HEK293 (cell line): Measurements from ENCODE around the gene ACVRL1.

ENCODE experiments used
- CTCF ChIA-PET: fragments of 350-600 bp; formaldehyde crosslinking; extraction: SDS; loops from one replicate; lab custom pipeline; 2021; ENCODE audit warnings: antibody characterized with exemption; lab: Yijun Ruan, JAX
- POLR2A ChIA-PET: fragments of 300-600 bp; formaldehyde crosslinking; extraction: SDS; loops from one replicate; lab custom pipeline; 2020; ENCODE audit warnings: antibody characterized with exemption, inconsistent platforms; lab: Yijun Ruan, JAX
- H3K27ac ChIP-seq: fragments of 200-500 bp; sonication (Bioruptor generic); 2 replicates; pipeline ENCODE4 v1.5.1; 2014; ENCODE audit warnings: low read depth, low read length, control low read depth, inconsistent platforms; ENCODE audit errors: extremely low read depth
- H3K36me3 ChIP-seq, 2 experiments: fragments of 200-500 bp in 1 of 2; sonication (Bioruptor generic) in 1 of 2; 1 replicate in 1 of 2; 2 replicates in 1 of 2; pipeline ENCODE4 v1.5.1; 2014 to 2017; ENCODE audit warnings: inconsistent platforms in 2 of 2, low read length in 2 of 2; ENCODE audit not compliant: control insufficient read depth in 2 of 2, insufficient read depth in 1 of 2
- H3K4me1 ChIP-seq: fragments of 200-500 bp; sonication (Bioruptor generic); 2 replicates; pipeline ENCODE4 v1.5.1; 2014; ENCODE audit warnings: mild to moderate bottlenecking, low read length, inconsistent platforms; ENCODE audit not compliant: control insufficient read depth, insufficient read depth
- H3K4me3 ChIP-seq: 2 replicates; pipeline ENCODE4 v1.5.1; 2011; ENCODE audit warnings: low read depth, mild to moderate bottlenecking, control low read depth, low read length, moderate library complexity
- H3K9me3 ChIP-seq: fragments of 200-500 bp; sonication (Bioruptor generic); 2 replicates; pipeline ENCODE4 v1.5.1; 2014; ENCODE audit warnings: low read depth, low read length, inconsistent platforms; ENCODE audit not compliant: control insufficient read depth, insufficient read depth
- BCL11A ChIP-seq: fragments of 450-650 bp; formaldehyde crosslinking; IDR thresholded peaks from 2 replicates; pipeline ENCODE4 v1.5.1; 2016; ENCODE audit warnings: low read depth, missing biosample characterization, missing genetic modification characterization
- BCL11B ChIP-seq: fragments of 450-650 bp; formaldehyde crosslinking; IDR thresholded peaks from 2 replicates; pipeline ENCODE4 v1.5.1; 2016; ENCODE audit warnings: low read depth, missing biosample characterization, missing genetic modification characterization
- KLF9 ChIP-seq: fragments of 450-650 bp; formaldehyde crosslinking; IDR thresholded peaks from 2 replicates; pipeline ENCODE4 v1.5.1; 2016; ENCODE audit warnings: missing biosample characterization, missing genetic modification characterization, low read depth
- OVOL3 ChIP-seq: fragments of 450-650 bp; formaldehyde crosslinking; IDR thresholded peaks from 2 replicates; pipeline ENCODE4 v1.5.1; 2016; ENCODE audit warnings: missing biosample characterization, missing genetic modification characterization
- SCRT2 ChIP-seq: fragments of 450-650 bp; formaldehyde crosslinking; IDR thresholded peaks from 2 replicates; pipeline ENCODE4 v1.5.1; 2016; ENCODE audit warnings: missing biosample characterization, missing genetic modification characterization
- SP3 ChIP-seq: fragments of 450-650 bp; formaldehyde crosslinking; IDR thresholded peaks from 2 replicates; pipeline ENCODE4 v1.5.1; 2016; ENCODE audit warnings: missing biosample characterization, missing genetic modification characterization
- ZBTB17 ChIP-seq: fragments of 450-650 bp; formaldehyde crosslinking; IDR thresholded peaks from 2 replicates; pipeline ENCODE4 v1.5.1; 2016; ENCODE audit warnings: missing biosample characterization, missing genetic modification characterization
- ZBTB48 ChIP-seq: fragments of 450-650 bp; formaldehyde crosslinking; IDR thresholded peaks from 2 replicates; pipeline ENCODE4 v1.5.1; 2016; ENCODE audit warnings: missing biosample characterization, missing genetic modification characterization
- ZFP41 ChIP-seq: fragments of 450-650 bp; formaldehyde crosslinking; IDR thresholded peaks from 2 replicates; pipeline ENCODE4 v1.5.1; 2016; ENCODE audit warnings: missing biosample characterization, missing genetic modification characterization, borderline replicate concordance
- ZNF157 ChIP-seq: fragments of 450-650 bp; formaldehyde crosslinking; IDR thresholded peaks from 2 replicates; pipeline ENCODE4 v1.5.1; 2016; ENCODE audit warnings: missing biosample characterization, missing genetic modification characterization
- ZNF19 ChIP-seq: fragments of 450-650 bp; formaldehyde crosslinking; IDR thresholded peaks from 2 replicates; pipeline ENCODE4; 2016; ENCODE audit warnings: missing biosample characterization, missing genetic modification characterization, low read depth
- ZNF366 ChIP-seq: fragments of 450-650 bp; formaldehyde crosslinking; conservative IDR thresholded peaks from 2 replicates; pipeline ENCODE4 v1.5.1; 2016; ENCODE audit warnings: missing biosample characterization, missing genetic modification characterization
- ZNF37A ChIP-seq: fragments of 450-650 bp; IDR thresholded peaks from 2 replicates; pipeline ENCODE4 v1.5.1; 2018; ENCODE audit warnings: missing biosample characterization, missing genetic modification characterization
- ZNF423 ChIP-seq: fragments of 450-650 bp; formaldehyde crosslinking; IDR thresholded peaks from 2 replicates; pipeline ENCODE4 v1.5.1; 2016; ENCODE audit warnings: missing biosample characterization, missing genetic modification characterization
- ZNF514 ChIP-seq: fragments of 450-650 bp; formaldehyde crosslinking; IDR thresholded peaks from 2 replicates; pipeline ENCODE4 v1.5.1; 2016; ENCODE audit warnings: missing biosample characterization, missing genetic modification characterization
- ZNF549 ChIP-seq: fragments of 450-650 bp; IDR thresholded peaks from 2 replicates; pipeline ENCODE4 v1.5.1; 2018; ENCODE audit warnings: missing biosample characterization, missing genetic modification characterization, mild to moderate bottlenecking, inconsistent platforms, moderate library complexity
- ZNF571 ChIP-seq: fragments of 450-650 bp; formaldehyde crosslinking; IDR thresholded peaks from 2 replicates; pipeline ENCODE4 v1.5.0; 2017; ENCODE audit warnings: missing biosample characterization, missing genetic modification characterization
- ZNF777 ChIP-seq: fragments of 450-650 bp; formaldehyde crosslinking; IDR thresholded peaks from 2 replicates; pipeline ENCODE4 v1.5.1; 2017; ENCODE audit warnings: missing biosample characterization, missing genetic modification characterization, borderline replicate concordance
- TF ChIP-seq, protein P1 (sequence below): fragments of 450-650 bp; formaldehyde crosslinking; IDR thresholded peaks from 2 replicates; pipeline ENCODE4 v1.5.1; 2017; ENCODE audit warnings: missing biosample characterization, missing genetic modification characterization
- TF ChIP-seq, protein P2 (sequence below): fragments of 450-650 bp; formaldehyde crosslinking; IDR thresholded peaks from 2 replicates; pipeline ENCODE4 v1.5.1; 2017; ENCODE audit warnings: missing biosample characterization, missing genetic modification characterization
- TF ChIP-seq, protein P3 (sequence below): fragments of 450-650 bp; IDR thresholded peaks from 2 replicates; pipeline ENCODE4 v1.5.1; 2018; ENCODE audit warnings: missing biosample characterization, missing genetic modification characterization
- TF ChIP-seq, protein P4 (sequence below): fragments of 450-650 bp; formaldehyde crosslinking; IDR thresholded peaks from 2 replicates; pipeline ENCODE4 v1.5.1; 2016; ENCODE audit warnings: missing biosample characterization, missing genetic modification characterization

The ACVRL1 gene

DNA sequence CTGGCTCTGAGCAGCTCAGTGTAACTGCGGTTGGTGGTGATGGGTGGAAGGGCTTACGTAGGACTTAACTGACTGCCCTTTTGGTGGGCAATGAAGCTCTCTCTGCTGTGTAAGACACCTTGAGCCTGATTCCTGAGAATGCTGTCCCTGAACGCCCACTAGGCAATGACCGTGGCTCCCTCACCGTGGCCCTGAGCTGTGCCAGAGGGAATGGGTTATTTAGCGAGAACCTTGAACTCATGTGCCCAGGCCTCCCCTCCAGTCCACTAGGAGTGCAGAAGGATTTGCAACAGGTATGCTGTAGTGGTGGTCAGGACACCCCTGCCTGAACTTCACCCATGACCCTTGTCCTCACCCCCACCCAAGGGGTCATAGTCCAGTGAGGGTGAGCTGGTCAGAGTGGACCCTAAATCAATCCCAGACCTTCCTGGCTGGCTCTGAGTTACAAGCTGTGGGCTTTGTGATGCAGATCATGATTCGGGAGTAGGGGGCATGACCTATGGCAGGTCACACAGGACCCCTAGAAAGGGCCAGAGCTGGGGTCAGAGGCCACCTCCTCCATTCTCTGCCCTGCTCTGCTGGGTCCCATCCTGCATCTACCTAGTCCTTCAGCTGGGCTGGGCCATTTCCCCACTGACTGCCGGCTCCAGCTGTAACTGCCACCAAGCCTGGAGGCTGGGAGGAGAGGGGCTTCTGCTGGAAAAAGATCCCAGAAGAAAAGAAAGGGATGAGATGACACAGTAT is 33.9 kb upstream of the ACVRL1 start (continued):
- TF ChIP-seq BCL11B (tag by site-specific recombination), result peak; percentile 54; the same call in 1 of the 2 replicates
- no peak for TF ChIP-seq OVOL3 (tag by site-specific recombination)
- no peak for TF ChIP-seq ZNF571 (tag by site-specific recombination)
- TF ChIP-seq ZNF157, result no peak
- peak; percentile 41; the same call in 1 of the 2 replicates for TF ChIP-seq SCRT2 (tag by site-specific recombination)
- no peak for TF ChIP-seq ZFP41 (tag by site-specific recombination)
- TF ChIP-seq, all 188 proteins: peak for 2

DNA sequence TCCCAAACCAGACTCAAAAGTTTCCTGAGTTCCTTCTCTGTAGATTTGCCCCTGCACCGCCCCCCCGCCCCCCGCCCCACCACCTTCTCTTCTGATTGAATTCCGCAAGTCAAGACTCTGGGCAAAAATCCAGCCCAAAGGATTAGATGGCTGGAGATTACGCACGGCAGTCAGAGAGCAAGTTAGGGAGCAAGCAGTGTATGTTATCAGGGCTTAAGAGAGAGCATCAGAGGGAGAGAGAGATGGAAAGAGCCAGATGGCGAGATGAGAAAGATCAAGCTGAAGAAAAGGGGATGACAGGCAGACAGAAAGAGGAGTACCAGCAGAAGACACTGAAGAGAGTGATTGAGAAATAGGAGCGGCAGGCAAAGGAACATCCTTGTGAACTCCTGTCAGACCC is 33.3 kb upstream of the ACVRL1 start:
- no peaks in the 10 kb centered on the region for H3K36me3 ChIP-seq
- H3K9me3 ChIP-seq, result no peaks in the 10 kb centered on the region
- ChIA-PET CTCF (interaction anchor here (0.6 to 5.5 kb wide), 13 partner anchors 11 to 782 kb away, joined by 3 to 41 read pairs (median 5); no protein-coding TSS in a partner anchor), POLR2A (no interaction called here)
- no peak overlapping the region for H3K4me3 ChIP-seq
- no peak overlapping the region for H3K27ac ChIP-seq
- no peaks in the 10 kb centered on the region for H3K4me1 ChIP-seq
- TF ChIP-seq, protein P1, sequence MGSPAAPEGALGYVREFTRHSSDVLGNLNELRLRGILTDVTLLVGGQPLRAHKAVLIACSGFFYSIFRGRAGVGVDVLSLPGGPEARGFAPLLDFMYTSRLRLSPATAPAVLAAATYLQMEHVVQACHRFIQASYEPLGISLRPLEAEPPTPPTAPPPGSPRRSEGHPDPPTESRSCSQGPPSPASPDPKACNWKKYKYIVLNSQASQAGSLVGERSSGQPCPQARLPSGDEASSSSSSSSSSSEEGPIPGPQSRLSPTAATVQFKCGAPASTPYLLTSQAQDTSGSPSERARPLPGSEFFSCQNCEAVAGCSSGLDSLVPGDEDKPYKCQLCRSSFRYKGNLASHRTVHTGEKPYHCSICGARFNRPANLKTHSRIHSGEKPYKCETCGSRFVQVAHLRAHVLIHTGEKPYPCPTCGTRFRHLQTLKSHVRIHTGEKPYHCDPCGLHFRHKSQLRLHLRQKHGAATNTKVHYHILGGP, result no peak
- TF ChIP-seq, protein P2, sequence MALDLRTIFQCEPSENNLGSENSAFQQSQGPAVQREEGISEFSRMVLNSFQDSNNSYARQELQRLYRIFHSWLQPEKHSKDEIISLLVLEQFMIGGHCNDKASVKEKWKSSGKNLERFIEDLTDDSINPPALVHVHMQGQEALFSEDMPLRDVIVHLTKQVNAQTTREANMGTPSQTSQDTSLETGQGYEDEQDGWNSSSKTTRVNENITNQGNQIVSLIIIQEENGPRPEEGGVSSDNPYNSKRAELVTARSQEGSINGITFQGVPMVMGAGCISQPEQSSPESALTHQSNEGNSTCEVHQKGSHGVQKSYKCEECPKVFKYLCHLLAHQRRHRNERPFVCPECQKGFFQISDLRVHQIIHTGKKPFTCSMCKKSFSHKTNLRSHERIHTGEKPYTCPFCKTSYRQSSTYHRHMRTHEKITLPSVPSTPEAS (tag by site-specific recombination), result no peak
- TF ChIP-seq, protein P3, sequence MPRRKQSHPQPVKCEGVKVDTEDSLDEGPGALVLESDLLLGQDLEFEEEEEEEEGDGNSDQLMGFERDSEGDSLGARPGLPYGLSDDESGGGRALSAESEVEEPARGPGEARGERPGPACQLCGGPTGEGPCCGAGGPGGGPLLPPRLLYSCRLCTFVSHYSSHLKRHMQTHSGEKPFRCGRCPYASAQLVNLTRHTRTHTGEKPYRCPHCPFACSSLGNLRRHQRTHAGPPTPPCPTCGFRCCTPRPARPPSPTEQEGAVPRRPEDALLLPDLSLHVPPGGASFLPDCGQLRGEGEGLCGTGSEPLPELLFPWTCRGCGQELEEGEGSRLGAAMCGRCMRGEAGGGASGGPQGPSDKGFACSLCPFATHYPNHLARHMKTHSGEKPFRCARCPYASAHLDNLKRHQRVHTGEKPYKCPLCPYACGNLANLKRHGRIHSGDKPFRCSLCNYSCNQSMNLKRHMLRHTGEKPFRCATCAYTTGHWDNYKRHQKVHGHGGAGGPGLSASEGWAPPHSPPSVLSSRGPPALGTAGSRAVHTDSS, result no peak
- TF ChIP-seq, protein P4, sequence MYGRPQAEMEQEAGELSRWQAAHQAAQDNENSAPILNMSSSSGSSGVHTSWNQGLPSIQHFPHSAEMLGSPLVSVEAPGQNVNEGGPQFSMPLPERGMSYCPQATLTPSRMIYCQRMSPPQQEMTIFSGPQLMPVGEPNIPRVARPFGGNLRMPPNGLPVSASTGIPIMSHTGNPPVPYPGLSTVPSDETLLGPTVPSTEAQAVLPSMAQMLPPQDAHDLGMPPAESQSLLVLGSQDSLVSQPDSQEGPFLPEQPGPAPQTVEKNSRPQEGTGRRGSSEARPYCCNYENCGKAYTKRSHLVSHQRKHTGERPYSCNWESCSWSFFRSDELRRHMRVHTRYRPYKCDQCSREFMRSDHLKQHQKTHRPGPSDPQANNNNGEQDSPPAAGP (tag by site-specific recombination), result no peak
- TF ChIP-seq ZNF514 (no peak), ZBTB48 (peak; percentile 46; the same call in 1 of the 2 replicates), ZNF549 (tag by site-specific recombination) (no peak), SP3 (tag by site-specific recombination) (no peak), ZNF19 (no peak), BCL11A (tag by site-specific recombination) (no peak), ZBTB17 (tag by site-specific recombination) (peak; percentile 58), ZNF366 (tag by site-specific recombination) (0 out of 2 replicates have a peak, but pooled peaks have one; percentile 12), ZNF37A (tag by site-specific recombination) (no peak), ZNF423 (tag by site-specific recombination) (no peak), KLF9 (tag by site-specific recombination) (no peak), ZNF777 (tag by site-specific recombination) (no peak)
- TF ChIP-seq, all 188 proteins: peak for 3
